CD4-positive, alpha-beta T cell treated with Interleukin-6 at 100 ng/mL for 8 hours (primary cell): ENCODE measurements around the gene ALOX5.
"Not testable (repeated sequence)": the region's sequence is repeated elsewhere in the genome, so short reads cannot be mapped to it uniquely, and the experiment has no call there.

Experiments used
- DNase-seq: peaks from one replicate; pipeline ENCODE4 v3.0.0-alpha.2; 2020; ENCODE audit warnings: mixed read lengths, low spot score

Gene ALOX5

GRCh38 chr10:45374350-45375052 lies 485 bp downstream of the ALOX5 start:
- no peak for DNase-seq

DNA sequence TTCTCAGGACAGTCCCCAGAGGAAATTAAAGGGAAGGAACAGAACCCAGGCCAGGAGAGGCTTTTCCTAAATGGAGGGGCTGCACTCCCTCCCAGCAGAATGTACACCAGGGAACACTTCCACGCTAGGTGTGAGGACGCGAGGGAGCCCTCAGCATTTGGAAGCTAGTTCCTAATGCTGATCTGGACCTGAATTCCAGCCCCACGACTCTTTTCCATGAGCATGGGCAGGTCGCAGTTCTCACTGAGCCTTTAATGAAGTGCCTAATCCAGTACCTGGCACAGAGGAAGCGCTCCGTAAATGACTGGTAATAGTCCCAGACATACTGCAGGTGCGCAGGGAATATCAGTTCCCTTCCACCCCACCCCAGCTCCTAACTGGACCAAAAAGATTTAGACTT lies 1.1 kb downstream of the ALOX5 start:
- DNase-seq = no peak

GRCh38 chr10:45375716-45376231 lies 1.8 kb downstream of the ALOX5 start:
- DNase-seq = no peak

GRCh38 chr10:45376371-45376801 lies 2.4 kb downstream of the ALOX5 start:
- DNase-seq = no peak

DNA sequence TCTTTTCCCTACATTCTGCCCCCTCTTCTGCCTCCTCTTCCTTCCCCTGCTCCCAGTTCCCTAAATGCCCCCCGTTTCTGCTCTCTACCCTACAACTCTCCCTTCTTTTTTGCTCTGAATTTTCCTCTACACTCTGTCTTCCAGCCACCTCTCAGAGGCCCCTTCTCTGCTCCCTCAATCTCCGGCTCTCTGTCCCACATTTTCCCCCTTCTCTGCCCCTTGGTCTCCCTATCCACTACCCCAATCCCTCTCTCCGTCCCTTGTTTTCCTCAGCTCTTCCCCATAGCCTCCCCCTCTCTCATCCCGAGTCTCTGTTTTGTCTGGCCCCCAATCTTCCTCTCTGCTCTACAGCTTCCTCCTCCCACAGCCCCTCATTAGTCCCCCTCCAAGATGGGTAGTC lies 3.3 kb downstream of the ALOX5 start:
- DNase-seq = no peak

GRCh38 chr10:45377858-45378257 lies 3.8 kb downstream of the ALOX5 start:
- no peak for DNase-seq

DNA sequence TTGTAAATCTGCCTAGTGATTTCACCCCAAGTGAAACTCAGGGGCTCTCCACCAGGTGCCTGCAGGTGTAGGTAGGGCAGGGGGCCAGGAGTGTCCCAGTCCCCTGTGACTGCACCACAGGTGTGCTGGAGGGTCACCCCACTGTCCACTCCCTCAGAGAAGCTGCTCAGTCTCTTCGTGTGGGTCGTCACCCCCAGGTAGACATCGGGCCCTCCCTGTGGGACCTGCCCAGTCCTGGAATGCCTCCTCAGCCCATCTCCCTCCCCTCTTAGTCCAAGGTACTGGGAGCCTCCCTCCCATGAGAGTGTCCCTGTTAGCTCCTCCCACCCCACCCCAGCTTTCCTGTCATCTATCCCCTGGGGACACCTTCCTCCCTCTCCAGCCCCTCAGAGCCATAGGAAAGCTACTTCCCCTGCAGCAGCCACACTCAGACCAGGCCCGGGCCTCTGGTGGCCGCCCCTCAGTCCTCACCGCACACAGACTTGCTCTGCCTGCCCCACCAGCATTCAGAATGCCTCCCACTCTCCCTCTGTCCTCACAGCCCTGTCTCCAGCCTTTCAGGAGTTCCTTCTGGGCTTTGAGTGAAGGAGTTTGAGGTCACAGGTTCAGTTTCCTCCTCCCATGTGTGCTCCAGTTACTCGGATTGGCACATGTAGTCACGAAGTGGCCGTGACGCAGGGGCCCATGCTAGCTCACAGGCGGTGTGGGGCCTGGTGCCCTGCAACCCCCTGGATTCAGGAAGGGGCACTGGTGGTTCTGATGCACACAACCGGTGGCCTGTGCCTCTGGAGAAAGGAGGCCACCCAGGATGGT lies 5.1 kb downstream of the ALOX5 start:
- no peak for DNase-seq

DNA sequence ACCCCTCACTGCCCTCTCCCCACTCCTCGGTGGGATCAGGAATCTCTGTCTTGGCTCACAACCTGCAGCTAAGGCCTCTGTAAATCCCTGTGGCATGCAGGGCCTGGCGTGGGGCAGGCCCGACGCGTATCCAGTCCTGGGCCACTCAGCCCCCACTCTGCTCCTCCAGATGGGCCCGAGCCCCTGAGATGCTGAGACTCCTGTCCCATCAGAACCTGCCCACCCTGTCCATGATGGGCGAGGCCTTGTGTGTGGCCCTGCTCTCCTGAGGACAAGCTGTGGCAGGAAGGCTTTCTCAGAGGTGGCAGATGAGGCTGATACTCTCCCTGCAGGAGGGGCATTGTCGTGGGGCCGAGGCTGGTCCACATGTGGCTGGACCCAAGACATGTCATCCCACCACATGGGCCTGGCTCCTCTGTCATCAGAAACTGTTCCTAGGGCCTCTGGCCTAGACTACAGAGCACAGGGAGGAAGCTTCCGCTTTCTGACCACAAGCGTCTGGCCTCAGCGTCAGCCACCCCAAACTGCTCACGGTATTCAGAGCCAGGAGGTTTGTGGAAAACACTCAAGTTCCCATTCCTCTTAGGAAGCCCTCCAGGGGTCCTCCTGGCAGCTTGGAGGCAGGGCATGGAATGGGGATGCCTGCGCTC lies 6.0 kb downstream of the ALOX5 start:
- no peak for DNase-seq

DNA sequence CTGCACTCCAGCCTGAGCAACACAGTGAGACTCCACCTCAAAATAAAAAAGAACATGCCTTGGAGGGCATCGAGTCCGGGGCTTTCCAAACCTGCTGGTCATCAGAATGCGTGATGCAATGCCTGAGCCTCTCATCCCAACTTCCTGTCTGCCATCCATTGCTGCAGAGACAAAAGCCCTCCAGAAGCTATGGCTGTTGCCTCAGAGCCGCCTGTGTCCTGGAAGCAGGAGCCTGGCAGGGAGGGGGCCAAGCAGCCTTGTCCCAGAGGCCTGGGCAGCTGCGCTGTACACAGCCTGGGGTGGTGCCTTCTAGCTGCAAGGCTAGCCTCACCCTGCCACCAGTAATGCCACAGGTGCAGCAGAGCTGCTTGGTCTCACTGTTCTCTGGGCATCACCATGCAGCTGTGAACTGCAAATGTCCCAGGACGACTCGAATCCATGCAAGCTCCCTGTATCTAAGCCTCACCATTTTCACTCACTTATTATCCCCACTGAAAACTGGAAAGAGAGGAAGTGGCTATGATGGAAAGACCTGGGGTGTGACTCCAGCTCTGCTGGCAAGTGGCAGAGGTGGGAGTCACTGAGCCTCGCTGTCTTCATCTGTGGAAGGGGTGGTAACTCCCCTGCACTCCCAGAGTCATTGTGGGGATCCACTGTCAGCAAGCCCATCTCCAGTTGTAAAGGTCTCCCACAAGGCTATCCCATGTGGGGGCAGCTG lies 7.0 kb downstream of the ALOX5 start:
- no peak for DNase-seq

GRCh38 chr10:45382591-45382990 lies 8.6 kb downstream of the ALOX5 start:
- no peak for DNase-seq

- no peak for DNase-seq
Measured at GRCh38 chr10:45383682-45384330, 9.8 kb downstream of the ALOX5 start.

GRCh38 chr10:45386657-45387056 lies 12.6 kb downstream of the ALOX5 start:
- no peak for DNase-seq

GRCh38 chr10:45387096-45387893 lies 13.3 kb downstream of the ALOX5 start:
- no peak for DNase-seq

GRCh38 chr10:45389671-45390070 lies 15.7 kb downstream of the ALOX5 start:
- DNase-seq = not testable (repeated sequence)

DNA sequence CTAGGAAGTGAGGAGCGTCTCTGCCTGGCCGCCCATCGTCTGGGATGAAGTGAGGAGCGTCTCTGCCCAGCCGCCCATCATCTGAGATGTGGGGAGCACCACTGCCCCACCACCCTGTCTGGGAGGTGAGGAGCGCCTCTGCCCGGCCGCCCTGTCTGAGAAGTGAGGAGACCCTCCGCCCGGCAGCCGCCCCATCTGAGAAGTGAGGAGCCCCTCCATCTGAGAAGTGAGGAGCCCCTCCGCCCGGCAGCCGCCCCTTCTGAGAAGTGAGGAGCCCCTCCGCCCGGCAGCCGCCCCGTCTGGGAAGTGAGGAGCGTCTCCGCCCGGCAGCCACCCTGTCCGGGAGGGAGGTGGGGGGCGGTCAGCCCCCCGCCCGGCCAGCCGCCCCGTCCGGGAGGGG lies 17.6 kb downstream of the ALOX5 start:
- DNase-seq = not testable (repeated sequence)

DNA sequence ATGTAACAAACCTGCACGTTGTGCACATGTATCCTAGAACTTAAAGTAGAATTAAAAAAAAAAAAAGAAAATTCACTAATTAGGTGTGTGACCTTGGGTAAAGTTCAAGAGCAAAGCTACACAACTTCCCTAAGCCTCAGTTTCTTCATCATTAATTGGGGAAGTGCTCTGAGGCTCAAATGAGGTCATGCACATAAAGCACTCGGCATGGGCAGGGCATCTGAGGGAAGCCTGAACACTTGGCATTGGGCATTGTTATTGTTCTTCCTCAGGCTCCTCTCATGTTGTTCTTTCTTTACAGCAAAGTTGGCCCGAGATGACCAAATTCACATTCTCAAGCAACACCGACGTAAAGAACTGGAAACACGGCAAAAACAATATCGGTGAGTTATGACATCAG lies 21.5 kb downstream of the ALOX5 start:
- DNase-seq = no peak

DNA sequence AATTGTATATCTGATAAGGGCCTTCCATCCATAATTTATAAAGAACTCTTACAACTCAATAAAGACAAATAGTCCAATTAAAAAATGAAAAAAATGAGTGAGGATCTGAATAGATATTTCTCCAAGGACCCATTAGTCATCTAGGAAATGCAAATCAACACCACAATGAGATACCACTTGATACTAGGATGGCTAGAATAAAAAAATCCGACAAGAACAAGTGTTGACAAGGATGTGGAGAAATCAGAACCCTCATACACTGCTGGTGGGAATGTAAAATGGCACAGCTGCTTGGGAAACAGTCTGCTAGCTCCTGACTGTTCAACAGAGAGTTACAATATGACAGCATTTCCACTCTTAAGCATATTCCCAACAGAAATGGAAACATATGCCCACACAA lies 24.6 kb downstream of the ALOX5 start:
- DNase-seq = no peak

DNA sequence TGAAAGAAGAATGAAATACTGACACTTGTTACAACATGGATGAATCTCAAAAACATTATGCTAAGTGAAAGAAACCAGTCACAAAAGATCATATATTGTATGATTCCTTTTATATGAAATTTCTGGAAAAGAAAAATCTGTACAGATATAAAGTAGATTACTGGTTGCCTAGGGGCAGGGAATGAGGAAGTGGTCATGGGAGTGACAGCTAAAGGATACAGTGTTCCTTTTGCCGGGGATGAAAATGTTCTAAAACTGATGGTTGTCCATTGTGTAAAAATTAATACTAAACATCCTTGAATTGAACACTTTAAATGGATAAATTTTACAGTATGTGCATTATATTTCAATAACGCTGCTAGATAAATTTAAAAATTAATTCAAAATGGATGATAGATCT lies 25.1 kb downstream of the ALOX5 start:
- no peak for DNase-seq

- no peak for DNase-seq
Measured at GRCh38 chr10:45403151-45403550, 29.1 kb downstream of the ALOX5 start.

- no peak for DNase-seq
Measured at GRCh38 chr10:45404087-45404769, 30.2 kb downstream of the ALOX5 start.
